ENCODE results near the gene AKAP12.
"Not testable (repeated sequence)": the region's sequence is repeated elsewhere in the genome, so short reads cannot be mapped to it uniquely, and the experiment has no call there.

AKAP12 gene

GRCh38 chr6:151350442-151351145 lies 110.8 kb downstream of the AKAP12 start:
- no peak for DNase-seq

GRCh38 chr6:151351146-151351700 lies 111.5 kb downstream of the AKAP12 start:
- DNase-seq: no peak

- DNase-seq: no peak
These were observed 112.0 kb downstream of the AKAP12 start for GRCh38 chr6:151351731-151352130.

GRCh38 chr6:151352410-151353396 lies 112.9 kb downstream of the AKAP12 start:
- DNase-seq: no peak

GRCh38 chr6:151353795-151354194 lies 114.0 kb downstream of the AKAP12 start:
- no peak for DNase-seq

GRCh38 chr6:151356983-151357382 lies 117.2 kb downstream of the AKAP12 start:
- not testable (repeated sequence) for DNase-seq

- DNase-seq: no peak
These were observed 118.1 kb downstream of the AKAP12 start for GRCh38 chr6:151357758-151358436.

GRCh38 chr6:151358475-151358874 lies 118.7 kb downstream of the AKAP12 start:
- no peak for DNase-seq

- no peak for DNase-seq
These were observed 119.7 kb downstream of the AKAP12 start for GRCh38 chr6:151359486-151359885.

- no peak for DNase-seq
These were observed 125.5 kb downstream of the AKAP12 start for GRCh38 chr6:151365233-151365632.

- DNase-seq: no peak
These were observed 130.8 kb downstream of the AKAP12 start for GRCh38 chr6:151370509-151371078.

GRCh38 chr6:151372164-151372563 lies 132.4 kb downstream of the AKAP12 start:
- DNase-seq: peak in 1 of 5 donors; percentile 44

GRCh38 chr6:151374036-151374683 lies 134.4 kb downstream of the AKAP12 start:
- DNase-seq: peak in 1 of 5 donors; percentile 64

- no peak for DNase-seq
These were observed 136.1 kb downstream of the AKAP12 start for GRCh38 chr6:151375833-151376232.

GRCh38 chr6:151376440-151376839 lies 136.7 kb downstream of the AKAP12 start:
- DNase-seq: peak in 1 of 5 donors; percentile 28

- DNase-seq: no peak
These were observed 137.3 kb downstream of the AKAP12 start for GRCh38 chr6:151377095-151377494.

- DNase-seq: peak in 2 of 5 donors; percentile 18 to 63
These were observed 140.4 kb downstream of the AKAP12 start for GRCh38 chr6:151379933-151380847.

GRCh38 chr6:151380848-151381205 lies 141.1 kb downstream of the AKAP12 start:
- DNase-seq: no peak

GRCh38 chr6:151381722-151382121 lies 142.0 kb downstream of the AKAP12 start:
- DNase-seq: peak in 1 of 5 donors; percentile 57

- not testable (repeated sequence) for DNase-seq
These were observed 142.9 kb downstream of the AKAP12 start for GRCh38 chr6:151382631-151383030.

GRCh38 chr6:151384151-151384550 lies 144.4 kb downstream of the AKAP12 start:
- DNase-seq: no peak
